NCI-H187 treated with DMSO at 0.1 percent for 48 hours (cell line): ENCODE measurements around the gene KCNMB3.
"Not testable (repeated sequence)": the region's sequence is repeated elsewhere in the genome, so short reads cannot be mapped to it uniquely, and the experiment has no call there.

Experiments
- DNase-seq: peaks from one replicate; lab custom pipeline; 2025; lab: John Stamatoyannopoulos, UW

KCNMB3 gene, protein sequence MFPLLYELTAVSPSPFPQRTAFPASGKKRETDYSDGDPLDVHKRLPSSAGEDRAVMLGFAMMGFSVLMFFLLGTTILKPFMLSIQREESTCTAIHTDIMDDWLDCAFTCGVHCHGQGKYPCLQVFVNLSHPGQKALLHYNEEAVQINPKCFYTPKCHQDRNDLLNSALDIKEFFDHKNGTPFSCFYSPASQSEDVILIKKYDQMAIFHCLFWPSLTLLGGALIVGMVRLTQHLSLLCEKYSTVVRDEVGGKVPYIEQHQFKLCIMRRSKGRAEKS

DNA sequence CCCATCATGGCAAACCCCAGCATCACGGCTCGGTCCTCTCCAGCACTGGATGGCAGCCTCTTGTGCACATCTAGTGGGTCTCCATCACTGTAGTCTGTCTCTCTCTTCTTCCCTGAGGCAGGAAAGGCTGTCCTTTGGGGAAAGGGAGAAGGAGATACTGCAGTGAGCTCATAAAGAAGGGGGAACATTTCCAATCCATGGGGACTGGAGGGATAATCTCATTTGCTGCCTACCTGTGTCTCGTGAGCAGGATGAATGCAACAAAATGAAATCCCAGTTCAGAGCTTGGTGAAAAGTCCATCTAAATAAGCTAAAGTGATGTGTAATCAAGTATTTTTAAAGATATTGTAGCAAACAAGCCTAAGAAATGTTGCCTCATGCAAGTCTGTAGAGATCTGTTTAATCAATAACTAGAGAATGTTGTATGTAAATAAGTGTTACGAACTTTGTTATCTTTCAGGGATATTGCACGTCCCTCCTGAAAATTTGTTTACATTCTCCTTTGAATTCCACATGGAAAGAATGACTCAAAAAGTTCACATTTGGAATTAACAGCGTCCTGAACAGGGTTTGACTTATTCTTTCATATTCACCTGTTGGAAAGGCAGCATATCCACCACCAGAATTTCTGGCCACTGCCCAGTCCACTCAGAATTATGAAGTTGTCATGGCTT lies at the start of gene KCNMB3:
Gene KCNMB3, minus strand, starts transcription at position 312 of the 674 bp plus-strand sequence. Its CDS starts 124 bp downstream, at position 188.
- DNase-seq = no peak

DNA sequence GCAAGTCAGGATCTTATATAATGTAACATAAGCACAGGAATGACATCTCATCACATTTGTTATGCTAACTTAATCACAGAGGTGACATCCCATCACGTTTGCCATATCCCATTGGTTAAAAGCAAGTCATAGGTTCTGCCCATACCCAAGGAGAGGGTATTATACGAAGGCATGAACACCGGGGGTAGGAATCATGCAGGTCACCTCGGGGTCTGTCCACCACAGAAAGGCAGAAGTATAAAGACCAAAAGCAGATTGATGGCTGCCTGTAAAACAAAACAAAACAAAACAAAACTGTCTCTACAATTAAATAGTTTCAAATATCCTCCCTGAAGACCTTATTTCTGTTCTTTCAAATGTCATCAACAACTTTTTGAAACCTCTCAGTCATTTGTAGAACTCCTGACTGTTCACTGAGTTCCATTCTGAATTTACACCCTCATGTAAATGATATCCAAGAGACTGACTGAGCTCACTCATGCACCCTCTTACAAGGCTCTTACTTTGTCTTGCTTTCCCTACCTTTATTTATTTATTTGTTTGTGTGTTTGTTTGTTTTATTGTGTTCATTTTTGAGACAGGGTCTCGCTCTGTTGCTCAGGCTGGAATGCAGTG lies 49.2 kb upstream of the KCNMB3 start:
- no peak for DNase-seq

DNA sequence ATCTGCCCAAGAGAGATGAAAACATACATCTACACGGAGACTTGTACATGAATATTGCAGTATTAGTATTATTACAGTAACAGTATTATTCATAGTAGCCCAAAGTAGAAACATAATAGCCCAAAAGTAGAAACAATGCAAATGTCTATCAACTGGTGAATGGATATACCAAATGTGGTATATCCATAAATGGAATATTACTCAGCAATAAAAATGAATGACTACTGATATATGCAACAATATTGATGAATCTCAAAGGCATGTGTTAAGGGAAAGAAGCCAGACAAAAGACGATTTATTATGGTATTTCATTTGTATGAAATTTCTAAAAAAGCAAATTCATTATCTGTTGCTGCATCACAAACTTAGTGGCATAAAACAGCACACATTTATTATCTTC lies 48.4 kb upstream of the KCNMB3 start:
- no peak for DNase-seq

DNA sequence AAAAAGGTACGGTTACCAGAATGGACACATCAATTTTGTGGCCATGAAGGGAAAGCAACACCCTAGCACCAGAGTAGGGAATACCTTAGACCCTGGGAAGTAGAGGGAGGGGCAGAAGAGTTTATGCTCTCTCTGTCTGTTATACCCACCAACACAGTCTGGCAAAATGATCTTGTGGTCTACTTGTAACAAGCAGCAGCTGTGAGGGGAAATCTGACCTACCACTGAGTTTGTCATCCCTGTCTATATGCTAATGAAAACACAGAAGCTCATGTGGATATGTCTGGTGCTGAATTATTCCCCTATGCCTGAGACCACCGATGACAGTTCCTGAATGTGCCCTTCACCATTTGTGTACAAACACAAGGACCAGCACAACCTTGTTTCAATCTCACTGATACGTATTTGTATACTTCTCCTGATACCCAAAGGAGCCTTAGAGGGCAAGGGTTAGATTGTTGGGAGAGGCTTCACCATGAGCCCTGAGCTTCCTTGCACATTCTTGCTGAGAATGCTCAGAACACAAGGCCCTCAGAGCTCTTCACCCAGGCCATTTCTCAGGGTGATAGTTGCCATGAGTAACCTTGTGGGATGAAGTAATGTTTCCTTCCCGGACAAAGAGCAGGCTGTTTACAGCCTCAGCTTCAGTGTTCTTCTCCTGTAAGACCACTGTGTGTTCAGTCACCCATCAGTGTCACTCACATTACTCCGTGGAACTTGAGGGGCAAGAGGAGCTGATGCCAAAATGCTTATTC lies 47.2 kb upstream of the KCNMB3 start:
- DNase-seq = no peak

DNA sequence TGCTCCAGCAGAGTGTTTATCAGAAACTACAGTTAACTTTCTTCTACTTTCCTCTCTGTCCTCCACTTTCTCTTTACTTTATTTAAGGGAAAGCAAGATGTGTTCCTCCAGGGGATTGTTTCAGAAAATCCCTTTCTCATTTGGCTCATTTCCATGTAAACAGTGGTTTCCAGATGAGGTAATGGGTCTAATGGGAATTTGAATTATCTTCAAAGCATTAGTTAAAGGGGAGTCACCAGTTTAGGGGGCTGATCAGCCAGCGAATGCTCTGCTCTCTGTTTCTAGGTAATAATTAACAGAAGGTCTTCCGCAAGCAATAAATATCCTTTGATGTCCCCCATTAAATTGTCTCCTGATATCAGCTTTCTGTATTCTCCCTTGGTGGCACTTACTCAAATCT lies 41.5 kb upstream of the KCNMB3 start:
- DNase-seq = no peak

DNA sequence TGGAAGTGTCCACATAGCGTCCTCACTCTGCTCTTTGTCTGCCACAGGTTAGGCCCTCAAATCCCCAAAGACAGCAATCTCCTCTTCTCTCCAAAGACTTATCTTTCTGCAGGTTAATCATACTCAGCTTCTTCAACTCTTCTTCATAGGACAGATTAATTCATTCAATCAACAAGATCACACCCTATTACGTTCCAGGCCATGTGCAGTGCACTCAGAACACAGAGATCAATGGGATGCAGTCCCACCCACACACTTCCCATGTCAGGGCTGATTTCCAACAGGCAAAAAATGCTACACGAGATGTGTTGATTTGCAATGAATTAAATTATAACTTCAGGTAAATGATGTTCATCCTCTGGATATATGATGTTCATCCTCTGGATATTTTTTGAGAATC lies 38.4 kb upstream of the KCNMB3 start:
- no peak for DNase-seq

DNA sequence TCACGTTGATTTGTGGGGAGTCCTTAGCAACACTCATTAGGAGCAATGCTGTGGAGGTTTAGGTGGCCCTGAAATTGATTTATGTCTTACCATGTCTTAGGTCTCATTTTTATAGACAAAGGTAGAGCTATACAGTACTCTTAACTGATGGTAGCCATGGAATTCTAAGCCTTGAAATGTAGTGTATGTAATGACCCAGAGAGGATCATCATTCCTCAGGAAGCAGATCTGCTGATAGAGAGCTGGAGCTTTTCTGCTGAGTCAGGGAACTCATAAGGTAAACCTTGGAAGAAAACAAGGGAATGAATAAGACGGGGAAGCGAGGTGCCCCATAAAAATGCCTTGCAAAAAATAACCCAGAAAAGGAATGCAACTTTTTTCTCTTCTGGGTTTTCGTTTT lies 37.9 kb upstream of the KCNMB3 start:
- no peak for DNase-seq

DNA sequence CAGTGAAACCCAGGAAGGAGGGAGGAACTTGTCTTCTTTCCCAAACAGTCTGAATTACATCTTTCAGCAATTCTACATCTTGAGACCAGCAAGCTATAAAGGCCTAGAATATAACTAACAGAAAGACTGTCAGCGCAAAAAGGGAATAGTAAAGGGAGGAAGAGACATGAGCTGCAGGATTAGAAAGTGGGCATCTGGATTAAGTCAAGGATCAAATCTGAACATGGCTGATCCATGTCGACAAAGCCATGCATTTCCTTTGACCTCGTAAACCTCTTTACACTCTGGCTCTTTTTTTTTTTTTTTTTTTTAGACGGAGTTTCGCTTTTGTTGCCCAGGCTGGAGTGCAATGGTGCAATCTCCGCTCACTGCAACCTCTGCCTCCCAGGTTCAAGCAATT lies 35.4 kb upstream of the KCNMB3 start:
- DNase-seq = no peak

DNA sequence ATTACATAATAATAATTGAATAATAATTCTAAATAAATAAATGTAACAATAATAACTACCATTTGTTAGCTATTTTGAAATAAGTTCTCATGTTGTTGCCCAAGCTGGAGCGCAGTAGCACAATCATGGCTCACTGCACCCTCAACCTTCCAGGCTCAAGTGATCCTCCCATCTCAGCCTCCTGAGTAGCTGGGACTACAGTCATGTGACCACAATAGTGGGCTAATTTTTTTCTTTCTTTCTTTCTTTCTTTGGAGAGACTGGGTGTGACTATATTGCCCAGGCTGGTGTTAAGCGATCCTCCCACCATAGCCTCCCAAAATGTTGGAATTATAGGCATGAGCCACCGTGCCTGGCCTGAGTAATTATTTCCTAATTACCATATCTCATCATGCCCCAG lies 30.9 kb upstream of the KCNMB3 start:
- no peak for DNase-seq

DNA sequence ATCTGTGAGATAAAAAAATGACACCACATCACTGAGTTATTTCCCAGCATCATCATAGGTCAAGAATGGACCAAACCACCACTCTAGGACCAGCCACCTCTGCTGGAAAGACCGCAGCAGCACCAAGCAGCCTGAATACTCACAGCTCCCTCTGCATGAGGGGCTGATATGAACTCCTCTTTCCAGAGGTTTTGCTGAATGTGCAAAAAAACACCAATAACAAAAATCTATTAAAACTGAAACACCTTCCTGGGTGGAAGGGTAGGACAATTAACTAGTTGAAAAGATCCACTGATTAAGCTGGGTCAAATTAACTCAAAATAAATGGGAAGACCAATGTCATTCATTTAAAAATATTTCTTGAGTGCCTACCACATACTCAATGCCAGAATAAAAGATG lies 28.9 kb upstream of the KCNMB3 start:
- no peak for DNase-seq

DNA sequence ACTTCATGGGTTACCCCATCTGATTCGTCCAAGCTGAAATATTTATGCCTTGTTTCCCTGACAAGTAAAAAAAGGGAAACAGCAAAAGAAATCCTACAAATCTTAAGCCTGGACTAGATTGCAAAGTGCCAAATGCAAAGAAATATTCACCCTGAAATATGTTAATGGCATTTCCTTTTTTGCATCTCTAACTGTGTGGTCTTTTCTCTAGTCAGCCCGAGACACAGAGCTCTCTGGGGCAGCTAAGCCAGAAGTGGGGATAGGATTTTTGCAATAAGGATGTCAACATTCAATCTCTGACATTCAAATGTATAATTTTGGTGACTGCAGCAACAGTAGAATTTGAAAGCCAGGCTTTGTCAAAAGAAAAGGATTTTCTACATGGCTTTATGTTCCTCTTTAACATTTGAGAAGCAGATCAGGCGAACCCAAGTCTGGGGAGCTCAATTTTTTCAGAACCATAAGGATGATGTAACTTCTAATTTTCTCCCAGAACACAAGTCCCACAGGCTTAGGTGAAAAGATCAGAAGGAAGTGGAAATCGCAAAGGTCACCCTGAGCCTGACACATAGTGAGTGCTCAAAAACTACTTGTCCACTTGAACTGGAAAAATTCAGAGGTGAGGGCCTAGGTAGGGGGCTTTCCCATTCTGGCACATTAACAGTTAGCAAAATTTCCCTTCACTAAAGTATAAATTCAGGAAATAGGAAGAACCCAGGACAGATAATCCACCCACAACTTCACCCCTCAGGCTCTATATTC lies 28.2 kb upstream of the KCNMB3 start:
- no peak for DNase-seq

DNA sequence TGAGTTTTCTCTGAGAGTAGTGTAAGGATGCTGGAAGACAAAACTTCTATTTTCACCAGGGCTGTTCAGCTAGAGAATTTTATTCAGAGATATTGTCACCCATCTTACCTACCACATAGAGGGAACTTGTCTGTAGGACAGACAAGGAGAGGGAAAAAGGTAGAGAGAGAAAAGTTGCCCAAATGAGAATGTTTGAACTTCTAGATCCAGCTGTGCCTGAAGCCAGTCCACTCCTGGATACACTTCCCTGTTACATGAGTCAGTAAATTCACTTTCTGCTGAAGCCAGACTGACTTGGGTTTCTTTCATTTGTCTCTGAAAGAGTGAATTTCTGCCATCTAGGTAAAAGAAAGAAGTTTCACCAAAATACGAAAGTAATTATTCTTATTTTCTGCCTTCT lies 27.2 kb upstream of the KCNMB3 start:
- DNase-seq = no peak

DNA sequence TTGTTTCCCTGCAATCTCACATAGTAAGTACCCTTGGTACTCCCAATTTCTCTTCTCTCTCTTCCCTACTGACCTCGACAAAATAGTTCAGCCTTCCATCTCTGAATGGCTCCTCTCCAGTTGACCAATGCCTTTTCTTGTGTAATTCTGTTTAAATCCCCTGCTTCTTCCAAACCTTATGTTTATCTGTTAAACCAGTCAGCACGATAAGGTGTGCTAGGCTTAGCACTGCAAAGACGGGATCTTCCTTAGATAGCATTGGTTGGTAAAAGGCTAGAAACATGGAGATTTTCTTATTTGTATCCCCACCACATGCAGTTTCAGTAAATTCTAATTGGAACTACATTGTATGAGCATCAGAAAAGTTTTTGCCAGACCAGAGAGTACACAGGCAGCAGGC lies 25.8 kb upstream of the KCNMB3 start:
- no peak for DNase-seq

DNA sequence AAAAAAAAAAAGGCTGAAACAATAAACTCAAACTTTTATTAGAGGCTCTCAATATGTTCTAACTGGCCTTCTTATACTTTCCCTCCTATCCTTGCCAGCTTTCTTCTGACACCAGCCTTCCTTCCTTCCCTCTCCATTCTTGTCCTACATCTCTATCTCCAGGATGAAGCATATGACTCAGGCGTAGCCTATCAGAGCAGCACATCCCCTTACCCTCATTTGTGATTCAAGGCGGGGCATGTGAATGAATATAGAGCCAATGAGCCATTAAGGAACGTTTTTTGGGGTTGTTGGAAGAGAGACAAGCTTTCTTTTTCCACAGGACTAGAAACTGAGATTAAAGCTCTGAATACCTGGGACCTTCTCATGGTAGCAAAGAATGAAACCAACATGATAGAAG lies 25.1 kb upstream of the KCNMB3 start:
- DNase-seq = no peak

DNA sequence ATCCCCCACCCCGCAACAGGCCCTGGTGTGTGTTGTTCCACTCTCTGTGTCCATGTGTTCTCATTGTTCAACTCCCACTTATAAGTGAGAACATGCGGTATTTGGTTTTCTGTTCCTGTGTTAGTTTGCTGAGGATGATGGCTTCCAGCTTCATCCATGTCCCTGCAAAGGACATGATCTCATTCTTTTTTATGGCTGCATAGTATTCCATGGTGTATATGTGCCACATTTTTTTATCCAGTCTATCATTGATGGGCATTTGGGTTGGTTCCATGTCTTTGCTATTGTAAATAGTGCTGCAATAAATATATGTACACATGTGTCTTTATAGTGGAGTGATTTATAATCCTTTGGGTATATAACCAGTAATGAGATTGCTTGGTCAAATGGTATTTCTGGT lies 23.5 kb upstream of the KCNMB3 start:
- not testable (repeated sequence) for DNase-seq

DNA sequence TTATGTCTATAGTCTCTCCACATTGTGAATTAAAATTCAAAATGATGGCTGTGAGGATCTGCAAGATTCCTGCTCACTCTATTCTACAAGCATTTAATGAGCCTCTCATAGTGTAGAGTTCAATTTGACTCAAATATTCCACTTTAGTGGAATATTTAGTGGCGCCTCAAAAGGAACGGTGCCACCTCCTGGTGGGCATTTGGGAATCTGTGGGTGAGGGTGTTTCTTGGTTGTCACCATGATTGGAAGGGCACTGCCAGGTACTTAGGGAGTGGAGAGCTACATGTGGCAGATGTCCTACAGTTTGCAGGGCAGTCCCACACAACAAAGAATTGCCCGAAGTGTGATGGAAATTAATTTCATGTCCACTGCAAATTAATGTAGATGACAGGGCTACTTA lies 21.5 kb upstream of the KCNMB3 start:
- no peak for DNase-seq

DNA sequence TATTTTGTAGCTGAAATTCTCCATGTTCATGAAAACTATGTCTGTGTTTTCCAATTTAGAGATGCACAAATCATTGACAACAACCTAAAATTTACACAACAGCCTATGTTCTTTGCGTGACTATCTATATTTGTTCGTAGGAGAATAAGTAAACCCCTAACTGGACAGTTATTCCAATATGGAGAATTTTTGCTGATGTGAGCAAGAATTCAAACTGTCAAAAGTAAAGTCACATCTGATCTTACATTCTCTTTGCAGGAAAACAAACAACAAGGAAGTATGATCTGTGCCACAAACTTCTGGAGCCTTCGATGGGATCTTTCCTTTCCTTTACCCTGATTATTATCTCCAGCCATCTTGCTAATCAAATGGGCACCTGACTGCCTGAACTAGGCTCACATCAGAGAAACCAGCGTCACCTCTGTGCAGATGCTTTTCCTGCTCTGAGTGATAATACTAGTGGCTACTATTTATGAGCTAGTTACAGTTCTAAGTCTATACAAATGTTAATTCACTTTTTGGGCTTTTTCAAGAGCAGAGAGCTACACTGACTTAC lies 18.3 kb upstream of the KCNMB3 start:
- DNase-seq = no peak

DNA sequence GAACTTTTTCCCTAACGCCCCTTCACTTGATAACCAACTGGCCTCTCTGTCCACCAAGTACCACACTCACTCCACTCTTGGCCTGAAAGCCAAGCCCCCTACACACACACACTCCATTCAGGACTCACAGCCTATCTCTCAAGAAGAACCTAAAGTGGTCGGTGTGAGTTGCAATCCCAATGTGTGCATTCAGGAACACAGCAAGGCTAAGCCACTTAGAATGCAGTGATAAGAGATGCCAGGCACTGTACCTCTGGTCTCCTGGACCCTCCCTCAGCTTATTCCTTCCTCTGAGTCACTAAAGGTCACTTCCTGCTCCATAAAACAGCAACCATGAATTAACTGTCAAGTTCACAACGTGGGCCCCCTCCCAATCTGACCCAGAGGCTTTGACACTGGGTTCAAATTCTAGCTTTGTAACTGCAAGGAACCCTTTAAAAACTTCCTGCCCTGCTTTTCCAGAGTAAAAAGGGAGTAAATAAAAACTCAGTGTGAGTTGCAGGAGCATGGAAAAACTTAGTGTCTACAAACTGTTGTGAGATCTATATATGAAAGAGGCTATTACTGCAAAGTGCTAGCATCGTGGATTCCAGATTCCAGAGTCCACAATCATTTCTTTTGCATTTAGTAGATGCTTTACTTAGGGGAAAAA lies 17.6 kb upstream of the KCNMB3 start:
- DNase-seq = no peak

DNA sequence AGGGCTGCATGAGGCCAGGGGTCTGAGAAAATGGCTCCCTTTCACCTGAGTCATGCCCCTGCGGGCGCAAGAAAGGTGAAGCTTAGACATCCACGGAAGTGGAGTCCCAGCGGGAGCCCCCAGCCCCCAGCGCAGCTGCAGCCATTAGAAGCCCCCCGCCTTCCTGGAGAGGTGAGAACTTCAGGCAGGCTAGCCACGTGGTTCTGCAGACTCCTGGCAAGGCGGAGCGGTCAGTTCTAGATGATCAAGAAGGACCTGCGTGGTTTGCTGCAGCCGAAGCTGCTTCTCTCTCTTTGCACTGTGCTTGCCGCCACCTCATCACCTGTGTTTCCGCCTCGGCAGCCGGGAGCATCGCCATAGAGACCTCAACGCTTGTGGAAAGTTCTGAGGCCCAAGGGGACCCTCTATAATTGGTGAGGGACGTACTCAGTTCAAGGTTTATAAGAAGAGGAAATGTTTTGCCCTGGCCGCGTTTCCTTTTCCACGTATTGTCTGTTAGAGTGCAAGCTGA lies 15.8 kb upstream of the KCNMB3 start:
- DNase-seq = no peak

DNA sequence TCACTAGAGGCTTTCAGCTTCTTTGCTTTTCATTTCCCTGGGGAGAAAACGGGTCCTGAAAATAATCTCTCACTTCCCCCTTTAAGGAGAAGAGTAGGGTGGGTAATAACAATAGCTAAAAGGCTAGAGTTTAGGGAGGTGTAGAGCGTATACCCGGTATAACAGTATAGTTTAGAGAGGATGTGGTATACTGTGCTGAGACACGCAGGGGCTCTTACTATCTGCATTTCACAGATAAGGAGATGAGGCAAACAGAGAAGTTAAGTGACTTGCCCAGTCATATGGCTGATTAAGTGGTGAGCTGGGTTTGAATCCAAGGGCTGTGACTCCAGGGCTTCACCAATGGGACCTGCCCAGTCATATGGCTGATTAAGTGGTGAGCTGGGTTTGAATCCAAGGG lies 15.0 kb upstream of the KCNMB3 start:
- no peak for DNase-seq

DNA sequence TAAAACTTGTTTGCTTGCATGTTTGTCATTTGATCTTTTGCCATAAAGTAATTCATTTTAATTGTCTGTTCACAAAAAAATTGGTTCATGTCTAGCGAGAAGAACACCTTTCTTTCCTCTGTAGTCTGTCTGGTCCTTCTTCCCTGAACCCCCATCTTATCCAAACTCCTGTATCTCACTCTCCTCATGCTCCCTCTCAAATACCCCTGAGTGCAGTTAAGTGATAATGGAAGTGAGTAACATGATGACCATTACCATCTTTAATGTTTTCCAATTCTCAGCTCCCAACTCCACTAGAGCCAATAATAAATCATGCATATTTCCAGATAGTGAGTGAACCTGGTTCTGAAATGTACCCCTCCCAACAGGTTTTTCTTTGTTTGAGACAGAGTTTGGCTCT lies 14.2 kb upstream of the KCNMB3 start:
- no peak for DNase-seq
